Measurements from ENCODE around the gene PFKL.
"Not testable (repeated sequence)": the region's sequence is repeated elsewhere in the genome, so short reads cannot be mapped to it uniquely, and the experiment has no call there.

PFKL gene

DNA sequence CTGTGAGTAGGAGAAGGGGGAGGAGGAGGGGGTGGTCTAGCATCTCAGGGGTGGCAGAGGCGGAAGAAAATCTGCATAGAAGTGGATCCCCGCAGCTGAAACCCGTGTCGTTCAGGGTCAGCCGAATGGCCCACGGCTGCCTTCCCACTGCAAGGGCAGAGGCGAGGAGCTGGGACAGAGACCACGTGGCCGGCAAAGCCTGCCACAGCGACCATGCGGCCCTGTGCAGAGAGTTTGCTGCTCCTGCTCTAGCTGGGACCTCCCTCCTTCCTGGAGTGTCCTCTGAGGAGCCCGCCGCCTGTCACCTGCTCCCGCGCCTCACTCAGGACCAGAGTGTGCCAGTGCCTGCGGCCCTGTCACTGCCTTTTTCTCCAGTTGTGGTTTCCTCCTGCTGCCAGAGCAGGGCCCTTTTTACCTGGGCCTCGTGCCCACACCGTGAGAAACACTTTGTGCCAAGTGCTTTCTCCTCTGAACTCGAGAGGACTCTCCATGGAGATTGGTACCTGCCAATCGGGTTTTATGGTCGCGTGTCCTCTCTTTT is 48.1 kb downstream of the PFKL start:
- no peak for DNase-seq

DNA sequence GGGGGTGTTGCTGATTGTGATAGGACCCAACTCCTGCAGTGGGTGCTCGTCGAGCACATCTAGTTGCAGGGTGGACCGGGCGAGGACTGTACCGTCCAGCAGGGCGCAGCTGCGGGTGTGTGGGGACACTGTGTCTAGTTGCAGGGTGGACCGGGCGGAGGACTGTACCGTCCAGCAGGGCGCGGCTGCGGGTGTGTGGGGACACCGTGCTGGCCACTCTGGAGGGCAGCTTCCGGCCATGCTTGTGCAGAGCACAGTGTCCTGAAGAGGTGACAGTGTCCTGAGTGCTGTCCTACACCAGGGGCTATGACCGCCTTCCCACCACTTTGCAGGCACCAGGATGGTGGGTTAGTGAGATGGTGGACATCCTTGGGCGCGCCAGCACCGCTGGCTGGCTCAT is 49.0 kb downstream of the PFKL start:
- no peak for DNase-seq

DNA sequence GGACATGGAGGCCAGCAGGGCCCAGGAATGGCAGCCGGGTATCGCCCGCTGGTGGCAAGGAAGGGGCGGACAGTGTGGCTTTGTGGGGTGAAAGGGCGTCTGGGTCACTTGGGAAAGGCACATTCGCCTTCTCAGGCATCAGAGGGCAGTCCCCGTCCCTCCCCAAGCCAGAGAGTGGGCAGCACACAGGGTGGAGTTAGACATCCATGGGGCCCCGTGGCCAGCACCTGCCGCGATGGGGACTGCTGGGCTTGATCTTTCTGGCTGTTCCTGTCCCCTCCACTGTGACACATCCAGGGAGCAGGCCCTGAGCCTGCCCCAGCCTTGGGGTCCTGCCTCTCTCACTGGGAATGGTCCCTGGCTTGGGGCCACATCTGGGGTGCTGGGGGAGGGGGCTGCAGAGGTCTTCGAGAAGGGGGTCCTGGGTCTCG is 49.6 kb downstream of the PFKL start:
- DNase-seq = no peak

DNA sequence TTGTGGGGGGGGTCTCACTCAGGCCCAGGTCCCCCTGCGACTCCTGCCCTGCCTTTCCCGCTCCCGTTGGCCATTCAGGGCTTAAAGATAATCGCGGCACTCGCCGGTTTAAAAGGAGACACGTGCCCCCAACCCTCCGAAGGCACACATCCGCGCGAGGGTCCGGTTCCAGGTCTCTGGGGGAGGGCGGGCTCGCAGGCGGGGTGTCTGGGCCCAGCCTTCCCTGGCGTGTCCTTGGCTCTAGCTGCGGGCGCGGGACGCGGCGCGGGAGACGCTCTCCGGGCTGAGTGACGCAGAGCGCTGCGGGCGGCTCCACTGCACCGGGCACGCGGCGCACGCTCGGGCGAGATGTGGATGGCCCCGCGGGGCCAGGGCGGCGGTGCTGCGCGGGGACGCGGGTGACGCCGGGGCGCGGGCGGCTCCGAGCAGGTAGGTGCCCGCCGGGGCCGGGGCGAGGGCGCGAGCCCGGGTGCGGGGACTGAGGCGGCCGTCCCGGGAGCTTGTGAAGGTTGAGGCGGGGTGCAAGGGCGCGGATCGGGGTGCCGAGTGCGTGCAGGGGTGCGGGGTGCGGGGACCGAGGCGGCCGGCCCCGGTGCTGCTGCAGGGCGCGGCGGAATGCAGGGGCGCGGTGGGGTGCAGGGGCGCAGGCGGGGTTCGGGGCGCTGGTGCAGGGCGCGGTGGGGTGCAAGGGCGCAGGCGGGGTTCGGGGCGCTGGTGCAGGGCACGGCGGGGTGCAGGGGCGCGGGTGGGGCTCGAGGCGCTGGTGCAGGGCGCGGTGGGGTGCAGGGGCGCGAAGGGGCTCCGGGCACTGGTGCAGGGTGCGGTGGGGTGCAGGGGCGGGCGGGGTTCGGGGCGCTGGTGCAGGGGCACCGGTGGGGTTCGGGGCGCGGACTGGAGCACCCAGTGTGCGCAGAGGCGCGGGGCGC is 50.3 kb downstream of the PFKL start:
- no peak for DNase-seq

DNA sequence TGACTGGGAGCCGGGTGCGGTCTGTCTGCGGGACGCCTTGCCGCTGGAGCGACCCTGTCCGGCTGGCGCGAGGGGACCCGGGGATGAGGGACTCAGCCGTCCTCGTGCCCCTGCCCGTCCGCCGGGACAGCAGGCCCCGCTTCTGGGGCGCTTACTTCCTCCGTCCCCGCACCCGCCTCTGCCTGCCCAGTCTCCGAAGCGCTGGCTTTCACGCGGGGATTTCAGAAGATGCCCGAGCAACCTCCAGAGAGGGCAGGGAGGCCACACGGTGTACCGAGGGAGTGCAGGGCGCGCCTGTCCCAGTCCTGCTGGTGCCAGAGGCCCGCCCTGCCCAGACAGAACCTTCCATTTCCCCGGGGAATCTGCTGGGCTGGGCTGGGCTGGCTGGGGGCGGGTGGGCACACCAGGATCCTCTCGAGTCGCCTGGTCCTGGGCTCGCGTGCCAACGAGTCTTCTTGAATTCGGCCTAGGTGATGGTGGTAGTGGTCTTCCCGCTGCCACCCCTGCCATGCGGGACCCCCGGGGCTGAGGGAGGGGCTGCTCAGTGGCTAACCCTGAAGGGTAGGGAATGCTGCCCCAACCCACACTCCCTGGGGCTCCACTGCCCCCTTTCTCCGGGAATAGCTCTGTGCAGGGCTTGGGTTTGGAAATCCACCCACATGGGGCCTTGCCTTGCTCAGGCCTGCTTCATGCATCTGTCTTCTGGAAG is 51.1 kb downstream of the PFKL start:
- DNase-seq = no peak

DNA sequence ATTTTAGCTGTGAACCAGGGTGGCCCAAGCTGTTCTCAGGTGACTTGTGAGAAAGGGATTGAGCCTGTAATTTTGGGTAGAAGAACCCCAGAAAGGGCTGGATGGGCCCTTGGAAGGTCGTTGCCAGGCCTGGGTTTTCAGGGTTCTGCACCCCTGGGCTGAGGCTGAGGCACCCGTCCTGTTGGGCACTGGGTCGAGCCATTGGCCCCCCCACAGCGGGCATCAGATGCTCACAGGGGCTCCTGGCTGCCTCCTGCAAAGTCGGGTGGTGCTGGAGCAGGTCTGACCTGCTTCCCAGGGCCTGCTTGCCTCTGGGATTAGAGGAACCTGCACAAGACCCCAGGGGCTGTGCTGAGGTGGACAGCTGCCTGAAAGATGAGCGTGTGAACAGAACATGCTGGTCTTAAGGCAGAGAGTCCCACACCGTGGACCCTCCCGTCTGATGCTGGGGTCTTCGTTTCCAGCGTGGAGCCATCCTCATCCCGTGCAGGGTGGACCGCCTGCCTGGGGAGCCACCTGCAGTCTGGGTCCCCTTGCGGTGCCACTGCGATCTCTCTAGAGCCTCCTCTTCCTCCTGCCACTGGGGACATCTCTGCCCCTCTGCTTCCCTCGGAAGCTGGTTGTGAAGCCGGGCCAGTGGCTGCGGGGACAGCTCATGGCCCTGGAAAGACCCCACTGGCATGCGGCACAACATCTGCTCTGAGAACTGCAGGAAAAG is 51.8 kb downstream of the PFKL start:
- DNase-seq = no peak

DNA sequence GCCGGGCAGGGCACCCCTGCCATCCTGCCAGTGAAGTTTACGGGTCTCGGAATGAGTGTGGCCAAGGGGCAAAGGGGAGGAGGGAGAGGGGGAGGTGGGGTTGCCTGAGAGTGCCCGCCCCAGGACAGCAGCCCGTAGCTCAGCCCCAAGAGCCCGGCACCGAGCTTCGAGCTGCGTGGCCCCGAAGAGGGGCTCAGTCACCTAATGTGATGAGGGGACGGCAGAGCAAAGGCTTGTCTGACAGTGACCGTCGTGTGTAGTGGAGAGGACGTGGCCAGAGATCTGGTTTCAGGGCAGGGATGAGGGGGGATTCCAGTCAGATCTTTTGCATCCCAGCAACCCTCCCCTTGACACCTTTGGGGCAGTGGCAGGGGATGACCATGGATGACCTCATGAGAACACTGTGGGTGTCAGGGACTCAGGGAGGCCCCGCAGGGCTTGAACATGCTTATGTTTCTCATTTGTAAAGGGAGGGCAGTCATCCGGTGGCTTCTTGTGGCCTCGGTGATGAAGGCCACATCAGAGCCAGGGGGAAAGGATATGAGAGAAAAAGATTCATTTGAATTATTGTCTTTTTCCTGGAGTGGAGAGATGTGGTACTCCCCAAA is 52.5 kb downstream of the PFKL start:
- no peak for DNase-seq

DNA sequence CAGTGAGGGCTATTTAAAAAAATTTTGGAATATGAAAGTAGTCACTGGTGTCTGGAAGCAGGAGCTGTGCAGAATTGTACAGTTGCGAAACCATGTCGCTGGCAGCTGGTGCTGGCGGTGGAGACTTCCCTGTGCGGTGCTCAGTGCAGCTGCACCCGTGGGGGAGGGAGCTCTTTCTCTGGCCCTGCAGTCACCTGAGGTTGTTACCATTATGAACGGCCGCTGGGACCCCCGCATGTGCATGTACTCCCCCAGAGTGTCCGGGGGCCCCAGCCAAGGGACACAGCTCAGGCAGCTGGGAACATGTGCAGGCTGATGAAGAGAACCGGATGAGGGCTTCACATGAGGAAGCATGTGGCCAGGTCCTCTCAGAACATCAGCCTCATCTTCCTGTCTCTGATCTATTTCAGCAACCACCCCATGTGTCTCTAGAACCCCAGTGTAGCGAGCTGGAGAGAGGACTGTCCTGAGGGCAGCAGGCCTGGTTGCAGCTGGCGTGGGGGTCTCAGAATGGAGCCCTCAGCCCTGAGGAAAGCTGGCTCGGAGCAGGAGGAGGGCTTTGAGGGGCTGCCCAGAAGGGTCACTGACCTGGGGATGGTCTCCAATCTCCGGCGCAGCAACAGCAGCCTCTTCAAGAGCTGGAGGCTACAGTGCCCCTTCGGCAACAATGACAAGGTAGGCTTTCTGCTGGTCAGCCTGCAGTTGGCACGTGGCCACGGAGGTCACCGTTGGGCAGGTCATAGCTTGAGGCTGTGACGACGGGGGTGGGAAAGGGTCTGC is 53.5 kb downstream of the PFKL start, which contains the start of gene TRPM2:
Gene TRPM2 (plus strand): TSS at position 431 of the 780 bp plus-strand sequence. CDS start 80 bp downstream, at position 511.
- peak; percentile 43 for DNase-seq

DNA sequence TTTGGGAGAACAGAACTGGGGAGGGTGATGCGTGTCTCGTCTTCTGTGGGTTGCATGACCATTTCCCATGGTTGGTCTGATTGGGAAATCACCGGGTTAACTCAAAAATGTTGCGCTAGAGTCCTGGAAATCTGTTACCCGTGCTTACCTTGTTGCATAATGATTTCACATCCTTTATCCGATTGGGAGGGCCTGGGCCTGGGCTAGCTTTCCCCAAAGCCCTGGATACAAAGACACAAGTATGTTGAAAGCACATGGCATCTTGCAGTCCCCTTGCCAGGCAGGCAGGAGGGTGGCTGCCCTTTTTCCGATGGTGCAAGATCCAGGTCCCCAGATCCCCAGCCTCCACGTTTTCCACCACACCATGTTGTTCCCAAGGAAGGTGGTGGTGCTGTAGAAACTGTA is 54.1 kb downstream of the PFKL start:
- DNase-seq = no peak

DNA sequence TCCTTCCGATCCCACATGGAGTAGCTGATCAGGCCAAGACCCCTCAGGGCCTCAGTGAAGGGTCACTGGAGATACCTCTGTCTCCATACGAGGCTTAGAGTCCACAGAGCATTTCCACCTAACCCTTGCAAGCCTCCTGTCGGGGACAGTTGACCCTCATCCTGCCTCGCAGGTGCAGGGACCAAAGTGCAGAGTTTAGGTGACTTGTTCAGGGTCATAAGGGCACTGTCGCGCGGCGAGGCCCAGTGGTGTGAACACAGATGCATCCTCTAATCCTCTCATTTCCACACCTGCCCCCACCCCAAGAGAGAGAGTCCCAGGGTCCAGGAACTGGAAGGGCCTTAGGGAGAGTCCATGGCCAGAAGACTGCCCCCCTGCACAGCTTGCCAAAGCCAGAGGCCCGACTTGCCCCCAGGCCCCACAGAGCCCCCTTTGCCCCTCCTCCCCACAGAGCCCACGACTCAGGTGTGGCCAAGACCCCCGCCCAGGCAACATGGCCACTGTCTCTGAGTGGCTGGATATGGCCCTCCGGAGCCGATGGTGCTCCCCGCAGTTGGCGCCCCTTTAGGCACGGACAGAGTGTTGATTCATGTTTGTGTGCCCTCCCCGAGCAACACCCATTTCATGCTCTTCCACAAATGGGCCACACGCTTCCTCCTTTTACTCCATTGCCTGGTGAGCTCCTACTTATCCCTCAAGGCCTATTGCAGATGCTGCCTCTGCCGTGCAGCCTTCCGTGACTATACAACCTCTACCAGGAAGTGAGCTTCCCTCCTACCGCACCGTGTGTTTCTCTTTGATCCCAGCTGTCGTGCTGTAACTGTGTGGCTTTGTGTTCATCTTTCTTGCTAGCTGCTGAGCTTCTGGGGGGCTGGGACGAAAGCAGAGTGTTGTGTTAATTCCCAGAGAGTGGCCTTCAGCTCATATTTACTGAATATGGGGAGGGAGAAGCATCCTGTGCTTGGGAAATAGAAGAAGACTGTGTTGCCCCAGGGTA is 55.2 kb downstream of the PFKL start:
- DNase-seq = no peak

DNA sequence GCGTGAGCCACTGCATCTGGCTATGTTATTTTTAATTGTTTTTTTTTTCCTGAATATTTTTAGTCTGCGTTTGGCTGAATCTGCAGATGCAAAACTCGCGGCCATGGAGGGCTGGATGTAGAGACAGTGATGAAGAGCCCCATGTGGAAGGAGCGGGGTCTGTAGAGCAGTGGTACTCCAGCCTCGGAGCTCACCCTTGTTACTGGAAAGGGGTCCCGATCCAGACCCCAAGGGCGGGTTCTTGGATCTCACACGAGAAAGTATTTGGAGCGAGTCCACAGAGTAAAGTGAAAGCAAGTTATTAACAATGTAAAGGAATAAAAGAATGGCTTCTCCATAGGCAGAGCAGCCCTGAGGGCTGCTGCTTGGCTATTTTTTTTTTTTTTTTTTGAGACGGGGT is 56.3 kb downstream of the PFKL start:
- DNase-seq = no peak

DNA sequence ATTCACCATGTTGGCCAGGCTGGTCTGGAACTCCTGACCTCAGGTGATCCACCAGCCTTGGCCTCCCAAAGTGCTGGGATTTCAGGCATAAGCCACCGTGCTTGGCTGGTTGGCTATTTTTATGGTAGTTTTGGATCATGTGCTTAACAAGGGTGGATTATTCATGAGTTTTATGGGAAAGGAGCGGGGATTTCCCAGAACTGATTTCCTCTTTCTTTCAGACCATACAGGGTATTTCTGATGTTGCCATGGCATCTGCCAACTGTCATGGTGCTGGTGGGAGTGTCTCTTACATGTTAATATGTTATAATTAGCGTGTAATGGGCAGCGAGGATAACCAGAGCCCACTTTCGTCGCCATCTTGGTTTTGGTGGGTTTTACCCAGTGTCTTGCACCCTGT is 56.8 kb downstream of the PFKL start:
- DNase-seq = no peak

DNA sequence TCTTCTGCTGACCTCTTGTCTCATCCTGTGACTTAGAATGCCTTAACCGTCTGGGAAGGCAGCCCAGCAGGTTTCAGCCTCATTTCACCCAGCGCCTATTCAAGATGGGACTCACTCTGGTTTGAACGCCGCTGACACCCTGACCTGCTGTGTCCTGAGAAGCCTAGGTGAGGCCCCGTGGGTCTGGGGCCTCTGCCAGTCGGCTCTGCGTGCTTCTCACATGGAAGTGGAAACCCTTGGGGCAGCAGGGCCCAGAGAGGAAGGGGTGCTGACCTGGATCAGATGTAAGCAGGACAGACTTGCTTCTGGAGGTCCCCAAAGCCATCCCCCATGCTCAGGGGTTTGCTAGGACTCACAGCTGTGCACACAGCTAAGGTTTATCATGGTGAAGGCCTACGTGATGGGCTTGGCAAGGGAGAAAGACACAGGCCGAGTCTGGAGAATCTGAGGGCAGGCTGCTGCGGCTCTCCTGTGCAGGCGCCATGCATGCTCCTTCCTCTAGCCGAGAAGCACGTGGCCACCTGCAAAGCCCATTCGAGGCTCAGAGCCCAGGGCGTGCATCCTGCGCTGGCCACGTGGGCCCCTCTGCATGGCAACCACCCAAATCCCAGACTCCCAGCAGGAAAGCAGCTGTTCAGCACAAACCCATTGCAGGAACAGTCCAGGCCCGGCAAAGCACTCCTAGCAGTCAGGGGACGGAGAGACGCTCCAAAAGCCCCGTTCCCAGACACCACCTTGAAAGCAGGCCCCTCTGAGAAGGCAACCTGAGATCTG is 57.4 kb downstream of the PFKL start:
- DNase-seq = no peak

DNA sequence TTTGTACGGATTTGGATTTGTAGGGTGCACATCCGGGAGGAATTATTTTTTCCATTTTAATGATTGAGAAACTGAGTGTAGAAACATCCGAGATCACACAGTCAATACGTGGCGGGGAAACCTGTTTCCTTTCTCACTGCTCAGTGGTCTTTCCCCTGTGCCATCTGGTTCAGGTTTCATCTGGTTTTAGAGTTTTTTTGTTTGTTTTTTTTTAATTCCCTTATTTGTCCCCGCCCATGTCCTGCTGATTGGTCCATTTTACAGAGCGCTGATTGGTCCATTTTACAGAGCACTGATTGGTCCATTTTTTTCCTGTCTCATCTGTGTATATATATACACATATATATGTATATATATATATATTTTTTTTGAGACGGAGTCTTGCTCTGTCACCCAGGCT is 59.5 kb downstream of the PFKL start:
- no peak for DNase-seq

DNA sequence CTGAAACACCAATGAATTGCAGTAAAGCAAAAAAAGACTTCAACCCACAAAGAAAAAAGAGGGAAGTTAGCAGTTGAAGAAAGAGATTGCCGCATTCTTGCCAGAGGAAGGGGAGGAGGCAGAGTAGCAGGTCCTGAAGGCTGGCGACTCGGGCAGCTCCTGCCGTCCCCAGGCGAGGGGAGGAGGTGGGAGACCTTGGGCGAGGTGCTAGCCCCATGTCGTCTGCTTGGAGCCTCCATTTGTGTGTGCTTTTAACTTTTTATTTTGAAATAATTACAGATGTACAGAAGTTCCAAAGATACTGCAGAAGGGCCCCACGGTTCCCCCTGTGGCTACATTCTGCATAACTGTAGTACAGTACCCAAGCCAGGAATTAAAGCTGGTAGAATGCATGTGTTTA is 60.3 kb downstream of the PFKL start:
- no peak for DNase-seq

DNA sequence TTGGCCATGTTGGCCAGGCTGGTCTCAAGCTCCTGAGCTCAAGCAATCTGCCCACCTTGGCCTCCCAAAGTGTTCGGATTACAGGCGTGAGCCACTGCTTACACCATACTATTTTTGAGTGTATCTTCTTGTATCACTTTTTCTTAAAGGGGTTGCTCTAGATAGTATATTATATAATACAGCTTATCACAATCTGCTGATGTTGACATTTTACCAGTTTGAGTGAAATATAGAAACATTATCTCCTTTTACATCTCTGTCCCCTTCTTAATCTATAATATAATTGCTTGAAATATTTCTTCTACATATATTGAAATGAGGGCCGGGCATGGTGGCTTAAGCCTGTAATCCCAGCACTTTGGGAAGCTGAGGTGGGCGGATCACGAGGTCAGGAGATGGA is 62.0 kb downstream of the PFKL start:
- DNase-seq = not testable (repeated sequence)

DNA sequence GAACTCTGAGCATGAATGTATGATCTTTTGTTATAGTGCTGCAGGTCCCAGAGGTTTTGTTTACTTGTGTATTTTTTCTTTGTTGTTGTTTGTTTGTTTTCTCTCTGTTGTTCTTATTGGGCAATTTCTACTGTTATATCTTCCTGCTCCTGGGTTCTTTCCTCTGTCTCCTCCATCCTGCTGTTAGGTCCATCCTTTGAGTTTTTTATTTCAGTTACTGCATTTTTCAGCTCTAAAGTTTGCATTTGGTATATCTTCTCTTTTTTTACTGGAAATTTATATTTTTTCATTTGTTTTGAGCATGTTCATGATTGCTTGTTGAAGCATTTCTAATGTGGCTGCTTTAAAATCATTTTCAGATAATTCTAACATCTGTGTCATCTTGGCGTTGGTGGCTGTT is 63.4 kb downstream of the PFKL start:
- no peak for DNase-seq

DNA sequence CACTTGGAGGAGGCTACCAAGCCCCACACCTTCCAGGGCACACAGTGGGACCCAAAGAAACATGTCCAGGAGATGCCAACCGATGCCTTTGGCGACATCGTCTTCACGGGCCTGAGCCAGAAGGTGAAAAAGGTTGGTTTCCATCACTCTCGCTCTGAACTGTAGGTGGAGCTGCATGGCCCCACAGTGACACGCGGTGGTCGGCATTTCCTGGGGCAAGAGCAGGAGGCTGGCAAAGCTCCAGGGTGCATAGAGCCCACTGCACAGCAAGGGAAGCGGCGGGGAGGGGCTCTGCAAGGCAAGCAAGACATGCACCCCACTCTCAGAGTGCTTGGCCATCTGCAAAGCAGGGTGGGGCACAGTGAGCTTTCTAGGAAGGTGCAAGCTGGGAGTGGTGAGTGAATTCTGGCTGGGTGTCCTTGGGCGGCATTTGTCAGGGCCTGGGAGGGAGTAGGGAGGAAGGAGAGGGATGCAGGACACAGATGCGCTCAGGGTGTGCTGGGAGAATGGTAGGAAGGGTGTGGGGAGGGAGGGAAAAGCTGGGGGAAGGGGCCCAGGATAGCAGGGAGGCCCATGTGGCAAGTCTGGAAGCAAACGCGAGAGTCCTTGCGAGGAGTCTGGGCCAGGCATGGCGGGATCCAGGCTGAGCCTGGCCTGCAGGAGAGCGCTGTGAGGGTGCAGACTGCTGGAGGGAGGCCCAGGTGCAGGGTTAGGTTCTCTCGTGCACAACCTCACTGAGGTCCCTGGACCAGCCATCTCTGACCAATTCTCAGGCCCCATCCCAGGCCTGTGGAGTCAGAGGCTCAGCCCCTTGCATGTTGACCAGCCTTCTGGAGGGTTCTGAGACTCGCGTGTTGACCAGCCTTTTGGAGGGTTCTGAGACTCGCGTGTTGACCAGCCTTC is 64.5 kb downstream of the PFKL start:
- peak; percentile 16 for DNase-seq

Data from activated T-cell treated with anti-CD3 and anti-CD28 coated beads, Interleukin-2, amount 50 U/mL, for 1 hour (primary cell).